Esophagus squamous epithelium (tissue), 4 donors: ENCODE data around the gene CREB5.

Source experiments
- CTCF ChIP-seq, 6 experiments: fragments of 450-650 bp in 4 of 6; fragments of 200-600 bp in 2 of 6; sonication (generic) in 2 of 6; IDR thresholded peaks; one replicate each; pipeline ENCODE4 v1.5.1; 2016 to 2019; ENCODE audit warnings: antibody characterized with exemption in 6 of 6, mild to moderate bottlenecking in 4 of 6, moderate library complexity in 4 of 6
- POLR2A ChIP-seq, 4 donors: fragments of 450-650 bp; IDR thresholded peaks; one replicate each; pipeline ENCODE4 v1.6.1; 2017; ENCODE audit warnings: antibody characterized with exemption in 4 of 4, mild to moderate bottlenecking in 4 of 4, moderate library complexity in 3 of 4

GRCh38 chr7:28738412-28738811, 326.1 kb downstream of the CREB5 start:
- TF ChIP-seq CTCF (IDR thresholded peaks at IDR 0.05), result no peak
- no peak for TF ChIP-seq POLR2A (IDR thresholded peaks at IDR 0.05)
